ENCODE data around the gene GPC5. TPM values are rescaled to one million over a fixed set of nuclear protein-coding genes. Genes with fewer than 3 reads are reported as not detected.
"Not testable (repeated sequence)": the region's sequence is repeated elsewhere in the genome, so short reads cannot be mapped to it uniquely, and the experiment has no call there.

Gene GPC5
- total and polyA plus RNA-seq, 2 donors, result 0.25 to 0.28 TPM

DNA sequence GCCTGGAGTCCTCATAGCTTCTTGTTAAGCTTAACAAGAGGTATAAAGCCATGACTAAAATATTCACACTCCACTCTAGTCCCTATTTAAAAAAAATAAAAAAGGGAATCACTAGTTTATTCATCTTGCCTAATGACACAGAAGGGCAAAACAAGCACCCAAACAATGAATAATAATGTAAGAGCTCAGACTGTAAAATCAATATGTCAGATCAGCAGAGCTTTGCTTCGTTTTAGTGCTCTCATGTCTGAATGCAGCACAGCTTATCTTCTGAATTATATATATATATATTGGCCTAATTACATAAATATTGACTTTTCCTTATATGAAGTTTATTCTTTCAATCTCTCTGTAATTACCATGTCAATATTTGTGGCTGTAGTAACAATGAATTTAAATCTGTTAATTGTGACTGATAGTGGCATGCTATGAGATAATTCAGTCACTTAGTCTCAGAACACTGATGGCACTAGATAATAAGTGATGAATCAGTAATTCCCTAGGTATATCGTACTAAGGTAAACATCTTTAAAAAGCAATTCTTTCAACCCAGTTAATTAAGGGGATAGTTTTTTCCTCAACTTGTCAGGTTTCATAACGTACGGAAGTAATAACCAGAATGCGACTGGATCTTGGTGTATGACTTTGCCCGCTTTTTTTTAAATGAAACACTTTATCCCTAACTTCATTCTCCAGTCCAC lies 1466.3 kb downstream of the GPC5 start:
- H3K36me3 ChIP-seq (ENCODE audit: control insufficient read depth in 2 of 2, insufficient read depth in 2 of 2, low read length in 1 of 2), result no peaks in the 10 kb centered on the region
- WGBS, result 93% methylated on average over 6 of the region's 6 CpGs
- no peak for DNase-seq (ENCODE audit: low read depth in 6 of 9, low spot score in 9 of 9)
- no peak overlapping the region for H3K27ac ChIP-seq (ENCODE audit: low read depth in 1 of 2, low read length in 1 of 2)
- H3K4me3 ChIP-seq (ENCODE audit: low read length in 2 of 2), result no peak overlapping the region
- no peaks in the 10 kb centered on the region for H3K9me3 ChIP-seq (ENCODE audit: control insufficient read depth in 2 of 2, insufficient read depth in 1 of 2, low read length in 1 of 2)
- no peaks in the 10 kb centered on the region for H3K27me3 ChIP-seq (ENCODE audit: control insufficient read depth in 2 of 2, insufficient read depth in 1 of 2, low read length in 1 of 2)
- H3K4me1 ChIP-seq (ENCODE audit: control insufficient read depth in 2 of 2, insufficient read depth in 2 of 2, low read length in 2 of 2), result no peaks in the 10 kb centered on the region

DNA sequence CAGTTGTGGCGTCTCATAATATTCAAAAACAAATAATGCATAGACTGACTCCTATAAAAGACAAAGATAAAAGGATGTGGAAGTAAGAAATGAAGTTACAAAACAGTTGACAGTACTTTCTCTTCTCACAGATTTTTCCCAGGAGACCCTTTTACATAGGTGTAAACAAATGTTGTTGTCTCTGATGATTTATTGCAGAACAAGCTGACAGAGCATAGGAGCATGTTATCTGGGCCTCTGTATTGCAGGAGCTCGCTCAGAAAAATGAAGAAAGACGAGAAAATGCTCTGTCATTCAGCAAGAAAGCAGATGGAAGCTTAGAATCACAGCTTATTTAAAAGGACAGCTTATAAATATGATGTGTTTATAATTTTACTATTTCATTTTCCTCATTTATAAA lies 1474.6 kb downstream of the GPC5 start:
- no peak overlapping the region for H3K4me3 ChIP-seq (ENCODE audit: low read length in 2 of 2)
- WGBS, result 80% methylated on average over 3 of the region's 3 CpGs
- no peak overlapping the region for H3K27ac ChIP-seq (ENCODE audit: low read depth in 1 of 2, low read length in 1 of 2)
- H3K27me3 ChIP-seq (ENCODE audit: control insufficient read depth in 2 of 2, insufficient read depth in 1 of 2, low read length in 1 of 2), result no peaks in the 10 kb centered on the region
- no peaks in the 10 kb centered on the region for H3K9me3 ChIP-seq (ENCODE audit: control insufficient read depth in 2 of 2, insufficient read depth in 1 of 2, low read length in 1 of 2)
- no peaks in the 10 kb centered on the region for H3K36me3 ChIP-seq (ENCODE audit: control insufficient read depth in 2 of 2, insufficient read depth in 2 of 2, low read length in 1 of 2)
- no peaks in the 10 kb centered on the region for H3K4me1 ChIP-seq (ENCODE audit: control insufficient read depth in 2 of 2, insufficient read depth in 2 of 2, low read length in 2 of 2)
- no peak for DNase-seq (ENCODE audit: low read depth in 6 of 9, low spot score in 9 of 9)

DNA sequence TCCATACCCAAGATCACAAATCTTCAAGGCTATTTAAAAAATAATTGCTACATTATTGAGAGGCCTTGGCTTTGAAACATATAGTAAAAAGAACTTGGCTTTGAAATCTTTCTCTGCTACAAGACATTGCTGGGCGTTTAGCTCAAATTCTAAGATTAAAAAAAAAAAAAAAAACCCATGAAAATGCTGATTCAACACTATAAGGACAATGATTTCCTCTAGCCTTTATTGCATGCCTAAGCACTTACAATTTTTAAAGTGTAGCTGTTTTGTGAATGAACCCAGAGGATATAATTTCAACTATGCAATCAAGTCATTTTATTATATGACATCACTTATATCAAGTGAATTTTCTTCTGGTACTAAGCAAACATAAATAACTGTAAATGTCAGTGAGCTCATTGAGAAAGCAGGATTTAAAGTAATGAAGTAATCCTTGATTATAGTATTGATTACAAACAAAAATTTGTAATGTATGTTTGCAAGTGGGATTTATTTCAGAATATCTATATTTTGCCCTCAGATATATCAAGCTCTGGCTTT lies 1488.2 kb downstream of the GPC5 start:
- H3K4me1 ChIP-seq (ENCODE audit: control insufficient read depth in 2 of 2, insufficient read depth in 2 of 2, low read length in 2 of 2), result no peaks in the 10 kb centered on the region
- H3K4me3 ChIP-seq (ENCODE audit: low read length in 2 of 2), result no peak overlapping the region
- no peaks in the 10 kb centered on the region for H3K9me3 ChIP-seq (ENCODE audit: control insufficient read depth in 2 of 2, insufficient read depth in 1 of 2, low read length in 1 of 2)
- 90% methylated on average over 1 of the region's 1 CpG for WGBS
- H3K36me3 ChIP-seq (ENCODE audit: control insufficient read depth in 2 of 2, insufficient read depth in 2 of 2, low read length in 1 of 2), result no peaks in the 10 kb centered on the region
- H3K27ac ChIP-seq (ENCODE audit: low read depth in 1 of 2, low read length in 1 of 2), result no peak overlapping the region
- no peak for DNase-seq (ENCODE audit: low read depth in 6 of 9, low spot score in 9 of 9)
- no peaks in the 10 kb centered on the region for H3K27me3 ChIP-seq (ENCODE audit: control insufficient read depth in 2 of 2, insufficient read depth in 1 of 2, low read length in 1 of 2)

DNA sequence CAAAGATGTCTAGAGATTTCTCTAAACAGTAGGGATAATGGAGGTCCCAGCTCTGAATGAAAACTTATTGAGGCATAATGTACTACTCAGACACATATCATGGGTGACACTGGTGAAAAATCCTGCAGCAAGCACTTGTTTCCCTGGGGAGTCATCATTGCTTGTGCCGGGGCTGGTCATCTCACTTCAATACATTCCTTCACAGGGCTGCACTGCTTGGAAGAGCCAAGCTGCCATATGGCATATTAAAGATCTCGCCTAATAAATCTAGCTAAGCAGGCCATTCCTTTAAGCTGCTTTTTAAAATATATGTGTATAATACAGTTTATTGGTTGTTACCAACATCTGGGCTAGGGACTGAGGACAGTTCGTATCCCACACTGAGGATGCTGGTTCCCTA lies 1496.0 kb downstream of the GPC5 start:
- no peaks in the 10 kb centered on the region for H3K9me3 ChIP-seq (ENCODE audit: control insufficient read depth in 2 of 2, insufficient read depth in 1 of 2, low read length in 1 of 2)
- no peak overlapping the region for H3K4me3 ChIP-seq (ENCODE audit: low read length in 2 of 2)
- no peaks in the 10 kb centered on the region for H3K36me3 ChIP-seq (ENCODE audit: control insufficient read depth in 2 of 2, insufficient read depth in 2 of 2, low read length in 1 of 2)
- no peak for DNase-seq (ENCODE audit: low read depth in 6 of 9, low spot score in 9 of 9)
- 94% methylated on average over 3 of the region's 3 CpGs for WGBS
- no peaks in the 10 kb centered on the region for H3K27me3 ChIP-seq (ENCODE audit: control insufficient read depth in 2 of 2, insufficient read depth in 1 of 2, low read length in 1 of 2)
- no peak overlapping the region for H3K27ac ChIP-seq (ENCODE audit: low read depth in 1 of 2, low read length in 1 of 2)
- H3K4me1 ChIP-seq (ENCODE audit: control insufficient read depth in 2 of 2, insufficient read depth in 2 of 2, low read length in 2 of 2), result no peaks in the 10 kb centered on the region

DNA sequence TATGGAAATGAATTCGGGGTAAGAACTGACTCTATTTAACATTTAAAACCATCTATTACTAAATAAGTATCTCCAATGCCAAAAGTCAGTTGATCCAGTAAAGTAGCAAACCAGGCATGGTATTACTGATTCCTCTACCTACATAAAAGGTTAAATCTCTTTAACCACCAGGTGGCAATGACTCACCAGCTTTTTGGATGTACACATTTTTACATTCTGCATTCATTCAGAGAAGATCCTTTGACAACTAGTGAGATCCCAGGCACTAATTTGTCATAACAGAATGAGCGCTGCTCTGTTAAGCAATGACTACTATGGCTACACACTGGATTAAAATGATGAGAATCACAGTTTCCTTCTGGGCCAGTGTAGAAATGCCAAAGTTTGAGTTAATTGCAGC lies 1498.4 kb downstream of the GPC5 start:
- no peaks in the 10 kb centered on the region for H3K36me3 ChIP-seq (ENCODE audit: control insufficient read depth in 2 of 2, insufficient read depth in 2 of 2, low read length in 1 of 2)
- no peaks in the 10 kb centered on the region for H3K4me1 ChIP-seq (ENCODE audit: control insufficient read depth in 2 of 2, insufficient read depth in 2 of 2, low read length in 2 of 2)
- no peak overlapping the region for H3K27ac ChIP-seq (ENCODE audit: low read depth in 1 of 2, low read length in 1 of 2)
- no peak for DNase-seq (ENCODE audit: low read depth in 6 of 9, low spot score in 9 of 9)
- H3K27me3 ChIP-seq (ENCODE audit: control insufficient read depth in 2 of 2, insufficient read depth in 1 of 2, low read length in 1 of 2), result no peaks in the 10 kb centered on the region
- no peaks in the 10 kb centered on the region for H3K9me3 ChIP-seq (ENCODE audit: control insufficient read depth in 2 of 2, insufficient read depth in 1 of 2, low read length in 1 of 2)
- no peak overlapping the region for H3K4me3 ChIP-seq (ENCODE audit: low read length in 2 of 2)
- 71% methylated on average over 2 of the region's 2 CpGs for WGBS

DNA sequence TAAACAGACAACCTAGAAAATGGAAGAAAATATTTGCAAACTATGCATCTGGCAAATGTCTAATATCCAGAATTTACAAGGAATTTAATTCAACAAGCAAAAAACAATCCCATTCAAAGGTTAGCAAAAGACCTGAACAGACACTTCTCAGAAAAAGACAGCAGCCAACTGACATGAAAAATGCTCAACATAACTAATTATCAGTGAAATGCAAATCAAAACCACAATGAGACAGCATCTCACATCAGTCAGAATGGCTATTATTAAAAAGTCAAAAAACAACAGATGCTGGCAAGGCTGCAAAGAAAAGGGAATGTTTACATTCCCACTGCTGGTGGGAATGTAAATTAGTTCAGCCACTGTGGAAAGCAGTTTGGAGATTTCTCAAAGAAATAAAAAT lies 1500.5 kb downstream of the GPC5 start:
- H3K27me3 ChIP-seq (ENCODE audit: control insufficient read depth in 2 of 2, insufficient read depth in 1 of 2, low read length in 1 of 2); DNase-seq (ENCODE audit: low read depth in 6 of 9, low spot score in 9 of 9); H3K4me3 ChIP-seq (ENCODE audit: low read length in 2 of 2); H3K4me1 ChIP-seq (ENCODE audit: control insufficient read depth in 2 of 2, insufficient read depth in 2 of 2, low read length in 2 of 2); H3K36me3 ChIP-seq (ENCODE audit: control insufficient read depth in 2 of 2, insufficient read depth in 2 of 2, low read length in 1 of 2); H3K9me3 ChIP-seq (ENCODE audit: control insufficient read depth in 2 of 2, insufficient read depth in 1 of 2, low read length in 1 of 2); H3K27ac ChIP-seq (ENCODE audit: low read depth in 1 of 2, low read length in 1 of 2): not testable (repeated sequence)

DNA sequence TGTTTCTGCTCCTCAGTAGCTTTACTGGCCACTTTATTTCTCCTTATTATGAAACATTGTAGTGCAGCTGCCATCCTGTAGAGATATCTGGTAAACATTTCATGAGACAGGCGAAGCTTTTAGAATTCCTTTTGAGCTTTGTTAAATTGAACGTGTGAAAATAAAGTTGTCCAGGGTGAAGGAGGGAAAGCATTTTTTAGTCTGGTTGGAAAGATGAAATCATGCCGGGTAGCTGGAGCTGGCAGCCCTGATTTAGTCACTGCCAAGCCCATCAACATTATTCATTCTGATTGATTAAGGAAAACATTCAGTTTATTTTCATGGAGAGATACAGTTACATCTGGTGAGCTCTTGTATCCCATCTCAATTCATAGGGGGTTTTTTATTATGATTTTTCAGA lies 1502.0 kb downstream of the GPC5 start:
- H3K4me1 ChIP-seq (ENCODE audit: control insufficient read depth in 2 of 2, insufficient read depth in 2 of 2, low read length in 2 of 2), result no peaks in the 10 kb centered on the region
- H3K4me3 ChIP-seq (ENCODE audit: low read length in 2 of 2), result no peak overlapping the region
- H3K9me3 ChIP-seq (ENCODE audit: control insufficient read depth in 2 of 2, insufficient read depth in 1 of 2, low read length in 1 of 2), result no peaks in the 10 kb centered on the region
- H3K36me3 ChIP-seq (ENCODE audit: control insufficient read depth in 2 of 2, insufficient read depth in 2 of 2, low read length in 1 of 2), result no peaks in the 10 kb centered on the region
- 73% methylated on average over 3 of the region's 3 CpGs for WGBS
- H3K27ac ChIP-seq (ENCODE audit: low read depth in 1 of 2, low read length in 1 of 2), result no peak overlapping the region
- no peak for DNase-seq (ENCODE audit: low read depth in 6 of 9, low spot score in 9 of 9)
- no peaks in the 10 kb centered on the region for H3K27me3 ChIP-seq (ENCODE audit: control insufficient read depth in 2 of 2, insufficient read depth in 1 of 2, low read length in 1 of 2)

DNA sequence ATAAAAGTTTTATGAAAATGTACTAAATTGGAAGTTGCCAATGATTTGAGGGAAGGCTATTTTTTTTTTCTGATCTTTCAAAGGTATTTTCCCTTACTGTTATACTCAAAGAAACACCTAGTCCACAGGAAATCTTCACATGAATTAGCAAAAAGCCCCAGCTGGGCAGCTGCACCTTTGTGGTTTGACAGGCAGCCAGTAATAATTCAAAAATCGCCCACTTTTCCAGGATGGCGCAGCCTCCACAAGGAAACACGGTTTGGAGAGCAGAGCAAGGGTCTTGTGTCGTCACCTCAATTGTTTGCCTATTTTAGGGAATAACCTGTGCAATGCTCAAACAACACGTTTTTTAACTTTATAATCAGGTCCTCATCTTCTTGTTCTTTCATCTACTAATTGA lies 1503.3 kb downstream of the GPC5 start:
- Histone ChIP-seq H3K27me3 (ENCODE audit: control insufficient read depth in 2 of 2, insufficient read depth in 1 of 2, low read length in 1 of 2) (no peaks in the 10 kb centered on the region), H3K9me3 (ENCODE audit: control insufficient read depth in 2 of 2, insufficient read depth in 1 of 2, low read length in 1 of 2) (no peaks in the 10 kb centered on the region), H3K4me1 (ENCODE audit: control insufficient read depth in 2 of 2, insufficient read depth in 2 of 2, low read length in 2 of 2) (no peaks in the 10 kb centered on the region), H3K27ac (ENCODE audit: low read depth in 1 of 2, low read length in 1 of 2) (no peak overlapping the region), H3K4me3 (ENCODE audit: low read length in 2 of 2) (no peak overlapping the region), H3K36me3 (ENCODE audit: control insufficient read depth in 2 of 2, insufficient read depth in 2 of 2, low read length in 1 of 2) (no peaks in the 10 kb centered on the region)
- DNase-seq (ENCODE audit: low read depth in 6 of 9, low spot score in 9 of 9), result no peak
- WGBS, result 67% methylated on average over 5 of the region's 5 CpGs

DNA sequence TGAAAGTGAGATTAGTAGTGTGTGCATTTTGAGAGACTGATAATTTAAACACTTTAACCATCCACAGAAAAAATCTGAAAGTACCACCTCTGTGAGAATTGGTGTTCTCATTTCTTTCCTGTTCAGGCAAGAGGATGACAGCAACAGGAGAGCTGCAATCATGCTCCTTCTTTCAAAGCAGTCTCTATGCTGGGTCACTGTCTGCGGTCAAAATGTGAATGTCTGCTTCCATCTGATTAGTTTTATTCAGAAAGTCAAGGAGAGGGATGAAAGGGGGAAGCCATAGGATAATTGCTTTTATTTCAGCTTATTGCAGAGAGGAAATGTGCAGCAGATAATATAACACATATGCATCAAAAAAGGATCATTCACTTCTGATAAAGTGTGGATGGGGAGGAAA lies 1514.2 kb downstream of the GPC5 start:
- WGBS, result 93% methylated on average over 1 of the region's 1 CpG
- no peaks in the 10 kb centered on the region for H3K36me3 ChIP-seq (ENCODE audit: control insufficient read depth in 2 of 2, insufficient read depth in 2 of 2, low read length in 1 of 2)
- no peaks in the 10 kb centered on the region for H3K27me3 ChIP-seq (ENCODE audit: control insufficient read depth in 2 of 2, insufficient read depth in 1 of 2, low read length in 1 of 2)
- H3K4me3 ChIP-seq (ENCODE audit: low read length in 2 of 2), result no peak overlapping the region
- H3K4me1 ChIP-seq (ENCODE audit: control insufficient read depth in 2 of 2, insufficient read depth in 2 of 2, low read length in 2 of 2), result no peaks in the 10 kb centered on the region
- H3K9me3 ChIP-seq (ENCODE audit: control insufficient read depth in 2 of 2, insufficient read depth in 1 of 2, low read length in 1 of 2), result no peaks in the 10 kb centered on the region
- no peak overlapping the region for H3K27ac ChIP-seq (ENCODE audit: low read depth in 1 of 2, low read length in 1 of 2)
- DNase-seq (ENCODE audit: low read depth in 6 of 9, low spot score in 9 of 9), result no peak

Data from thymus (tissue), 11 donors.